GM10266 (cell line): Measurements from ENCODE around the gene OSBPL8.

ENCODE experiments used
- DNase-seq: peaks from one replicate; pipeline ENCODE4 v3.0.0; 2012; ENCODE audit errors: extremely low spot score
- CTCF ChIP-seq: IDR thresholded peaks from 2 replicates; pipeline ENCODE4 v1.5.1; 2012; ENCODE audit warnings: mild to moderate bottlenecking, low read depth; ENCODE audit not compliant: control insufficient read depth, insufficient read depth; ENCODE audit errors: missing control alignments

Gene OSBPL8

GRCh38 chr12:76445462-76445861, 114.1 kb downstream of the OSBPL8 start:
- no peak for DNase-seq
- no peak for TF ChIP-seq CTCF

GRCh38 chr12:76444408-76444984, 115.1 kb downstream of the OSBPL8 start:
- no peak for DNase-seq
- no peak for TF ChIP-seq CTCF

GRCh38 chr12:76441016-76441415, 118.6 kb downstream of the OSBPL8 start:
- no peak for TF ChIP-seq CTCF
- DNase-seq: no peak

- DNase-seq: no peak
- TF ChIP-seq CTCF: no peak
Observed at GRCh38 chr12:76432733-76433132, 126.8 kb downstream of the OSBPL8 start.

- TF ChIP-seq CTCF: no peak
- DNase-seq: no peak
Observed at GRCh38 chr12:76428117-76428516, 131.5 kb downstream of the OSBPL8 start.

GRCh38 chr12:76426160-76426559, 133.4 kb downstream of the OSBPL8 start:
- no peak for DNase-seq
- no peak for TF ChIP-seq CTCF

- no peak for TF ChIP-seq CTCF
- no peak for DNase-seq
Observed at GRCh38 chr12:76424941-76425340, 134.6 kb downstream of the OSBPL8 start.
